Astrocyte (in vitro differentiated cells and primary cell): ENCODE results near the gene IFIT1B.
A peak's percentile ranks its signal among the peaks of the same experiment; 100 is the strongest.

Experiments used
- EZH2 ChIP-seq: IDR thresholded peaks from 2 replicates; pipeline ENCODE4 v1.6.1; 2012; ENCODE audit warnings: mild to moderate bottlenecking, low read length, inconsistent platforms; ENCODE audit not compliant: insufficient read depth
- TF ChIP-seq, protein P1 (sequence below): IDR thresholded peaks from 2 replicates; pipeline ENCODE4 v1.5.1; 2011; ENCODE audit warnings: low read depth, mild to moderate bottlenecking, inconsistent platforms, low read length, moderate library complexity; ENCODE audit not compliant: insufficient read depth

GRCh38 chr10:89426230-89426868, 48.5 kb downstream of the IFIT1B start:
- TF ChIP-seq EZH2: no peak
- TF ChIP-seq, protein P1, sequence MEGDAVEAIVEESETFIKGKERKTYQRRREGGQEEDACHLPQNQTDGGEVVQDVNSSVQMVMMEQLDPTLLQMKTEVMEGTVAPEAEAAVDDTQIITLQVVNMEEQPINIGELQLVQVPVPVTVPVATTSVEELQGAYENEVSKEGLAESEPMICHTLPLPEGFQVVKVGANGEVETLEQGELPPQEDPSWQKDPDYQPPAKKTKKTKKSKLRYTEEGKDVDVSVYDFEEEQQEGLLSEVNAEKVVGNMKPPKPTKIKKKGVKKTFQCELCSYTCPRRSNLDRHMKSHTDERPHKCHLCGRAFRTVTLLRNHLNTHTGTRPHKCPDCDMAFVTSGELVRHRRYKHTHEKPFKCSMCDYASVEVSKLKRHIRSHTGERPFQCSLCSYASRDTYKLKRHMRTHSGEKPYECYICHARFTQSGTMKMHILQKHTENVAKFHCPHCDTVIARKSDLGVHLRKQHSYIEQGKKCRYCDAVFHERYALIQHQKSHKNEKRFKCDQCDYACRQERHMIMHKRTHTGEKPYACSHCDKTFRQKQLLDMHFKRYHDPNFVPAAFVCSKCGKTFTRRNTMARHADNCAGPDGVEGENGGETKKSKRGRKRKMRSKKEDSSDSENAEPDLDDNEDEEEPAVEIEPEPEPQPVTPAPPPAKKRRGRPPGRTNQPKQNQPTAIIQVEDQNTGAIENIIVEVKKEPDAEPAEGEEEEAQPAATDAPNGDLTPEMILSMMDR: peak; percentile 95
